K562 (cell line): ENCODE results near the gene TSPAN18. TPM values are rescaled to one million over a fixed set of nuclear protein-coding genes. Genes with fewer than 3 reads are reported as not detected.

Experiments
- ATAC-seq: fragments of 200-7000 bp; cut with Tn5 transposase; 3 replicates; pipeline ENCODE4 v1.9.1; 2020; ENCODE audit warnings: moderate library complexity
- BruUV-seq: library from RNA; stranded (reverse); fragments of 400-500 nt; replicated peaks from 2 replicates; lab custom pipeline; 2021; lab: Mats Ljungman, UMichigan
- CTCF ChIA-PET: fragments of 300-600 bp; formaldehyde crosslinking; extraction: SDS; loops from one replicate; lab custom pipeline; 2021; ENCODE audit warnings: low intra/inter-chr PET ratio; lab: Yijun Ruan, JAX
- POLR2A ChIA-PET: fragments of 300-600, 350-650 bp; sonication (Branson Sonifier 250); formaldehyde crosslinking; extraction: SDS; loops from one replicate; lab custom pipeline; 2021; ENCODE audit warnings: antibody characterized with exemption, inconsistent platforms; lab: Yijun Ruan, JAX
- DNase-seq, 4 experiments: peaks; one replicate each; pipeline versions ENCODE4 v3.0.0 to v3.0.0-alpha.2; 2011 to 2018; ENCODE audit warnings: low spot score in 3 of 4, mixed read lengths in 3 of 4; ENCODE audit errors: extremely low read depth in 1 of 4
- FAIRE-seq: peaks from 2 replicates; lab custom pipeline; 2011; peaks lifted over from hg19 to GRCh38; lab: Jason Lieb, UNC
- H2AFZ ChIP-seq: 2 replicates; pipeline ENCODE4 v1.6.0; 2011; ENCODE audit warnings: low read depth, low read length, control low read depth, inconsistent platforms
- H3K27ac ChIP-seq: fragments of 200-600 bp; 3 replicates; pipeline ENCODE4 v1.8.0; 2011; ENCODE audit warnings: low read depth, mild to moderate bottlenecking, control low read depth, inconsistent platforms, low read length, moderate library complexity, mixed read lengths; ENCODE audit errors: extremely low read depth
- H3K27me3 ChIP-seq, 2 experiments: fragments of 300-600 bp in 1 of 2; 2 replicates in 1 of 2; 3 replicates in 1 of 2; pipeline versions ENCODE4 v1.6.0 to v1.8.0; 2011; ENCODE audit warnings: inconsistent platforms in 2 of 2, low read length in 2 of 2, mild to moderate bottlenecking in 1 of 2, mixed read lengths in 1 of 2, moderate library complexity in 1 of 2; ENCODE audit not compliant: control insufficient read depth in 2 of 2, insufficient read depth in 2 of 2
- H3K36me3 ChIP-seq: fragments of 300-600 bp; 3 replicates; pipeline ENCODE4 v1.8.0; 2011; ENCODE audit warnings: mild to moderate bottlenecking, low read length, inconsistent platforms; ENCODE audit not compliant: control insufficient read depth, insufficient read depth
- H3K4me1 ChIP-seq, 2 experiments: fragments of 200-600 bp in 1 of 2; replicated peaks in 1 of 2; 2 replicates in 1 of 2; 3 replicates in 1 of 2; pipeline versions ENCODE4 v1.5.1 to v1.8.0; 2011; ENCODE audit warnings: inconsistent platforms in 2 of 2, low read length in 2 of 2, mild to moderate bottlenecking in 1 of 2, mixed read lengths in 1 of 2, moderate library complexity in 1 of 2; ENCODE audit not compliant: control insufficient read depth in 2 of 2, insufficient read depth in 2 of 2
- H3K4me2 ChIP-seq: 2 replicates; pipeline ENCODE4 v1.6.1; 2011; ENCODE audit warnings: low read length, control low read depth, inconsistent platforms, mixed read lengths; ENCODE audit not compliant: insufficient read depth
- H3K4me3 ChIP-seq: fragments of 200-600 bp; sonication (generic), shearing (Covaris generic); 2 replicates; pipeline ENCODE4 v1.5.1; 2016; ENCODE audit warnings: control low read depth, inconsistent platforms
- H3K79me2 ChIP-seq: fragments of 200-600 bp; 3 replicates; pipeline ENCODE4 v1.8.0; 2011; ENCODE audit warnings: low read length, inconsistent platforms; ENCODE audit not compliant: control insufficient read depth, insufficient read depth
- H3K9ac ChIP-seq, 2 experiments: 2 replicates each; pipeline versions ENCODE4 v1.6.0 to v1.6.1; 2011; ENCODE audit warnings: low read depth in 2 of 2, low read length in 2 of 2, control low read depth in 1 of 2, inconsistent platforms in 1 of 2, mild to moderate bottlenecking in 1 of 2, mixed read lengths in 1 of 2; ENCODE audit not compliant: insufficient read depth in 1 of 2
- H3K9me1 ChIP-seq: one replicate; pipeline ENCODE4 v1.6.0; 2011; ENCODE audit warnings: inconsistent platforms, mild to moderate bottlenecking, low read length, moderate library complexity; ENCODE audit not compliant: control insufficient read depth, insufficient read depth
- H3K9me3 ChIP-seq: replicated peaks from 2 replicates; pipeline ENCODE4 v1.5.1; 2011; ENCODE audit warnings: low read depth, low read length, inconsistent platforms; ENCODE audit not compliant: control insufficient read depth, insufficient read depth
- H4K20me1 ChIP-seq: replicated peaks from 2 replicates; pipeline ENCODE4 v1.6.1; 2011; ENCODE audit warnings: low read length, inconsistent platforms, mixed read lengths; ENCODE audit not compliant: control insufficient read depth, insufficient read depth
- CBX3 ChIP-seq, 2 experiments: IDR thresholded peaks; 1 replicate in 1 of 2; 2 replicates in 1 of 2; pipeline ENCODE4 v1.6.1; 2012; ENCODE audit warnings: inconsistent platforms in 2 of 2, low read length in 2 of 2, borderline replicate concordance in 1 of 2, control low read depth in 1 of 2
- CHD2 ChIP-seq: IDR thresholded peaks from 2 replicates; pipeline ENCODE4 v1.6.1; 2011; ENCODE audit warnings: low read depth, low read length
- EP300 ChIP-seq: IDR thresholded peaks from 2 replicates; pipeline ENCODE4 v1.6.1; 2012; ENCODE audit warnings: low read length, improper control_type of control experiment
- HDAC6 ChIP-seq: IDR thresholded peaks from 2 replicates; pipeline ENCODE4 v1.6.1; 2012; ENCODE audit warnings: low read depth, mild to moderate bottlenecking, control low read depth, inconsistent platforms, low read length, moderate library complexity
- MNT ChIP-seq, 2 experiments: fragments of 450-650 bp; conservative IDR thresholded peaks; 2 replicates each; pipeline ENCODE4 v1.6.1; 2017; ENCODE audit warnings: mild to moderate bottlenecking in 2 of 2, moderate library complexity in 2 of 2
- NFATC3 ChIP-seq: fragments of 450-650 bp; IDR thresholded peaks from 2 replicates; pipeline ENCODE4 v1.6.1; 2017; ENCODE audit warnings: mild to moderate bottlenecking
- POLR2AphosphoS5 ChIP-seq: IDR thresholded peaks from 2 replicates; pipeline ENCODE4 v1.6.1; 2011; ENCODE audit warnings: mild to moderate bottlenecking, low read depth, low read length, moderate library complexity; ENCODE audit not compliant: control insufficient read depth, insufficient read depth
- TEAD1 ChIP-seq, 2 experiments: fragments of 450-650 bp in 1 of 2; sonication (generic) in 1 of 2; formaldehyde crosslinking; IDR thresholded peaks; 2 replicates each; pipeline versions ENCODE4 v1.4.0 to v1.8.0; 2020 to 2022; ENCODE audit warnings: mild to moderate bottlenecking in 2 of 2, missing genetic modification reagents in 1 of 2
- ZNF24 ChIP-seq: fragments of 450-650 bp; IDR thresholded peaks from 2 replicates; pipeline ENCODE4 v1.6.1; 2016
- WGBS: fragments of 100-300 bp; shearing (Covaris generic); methylation state at CpG from one replicate; pipeline ENCODE4 v1.1.6; 2016; ENCODE audit warnings: low coverage, mixed read lengths; ENCODE audit not compliant: insufficient coverage; ENCODE audit errors: missing lambda C conversion rate; 5-methylcytosine and 5-hydroxymethylcytosine counted together
- in situ Hi-C: fragments of 300-500 bp; cut with MboI; formaldehyde crosslinking; loops from 4 replicates; pipeline ENCODE4 v1.15.0; 2018; ENCODE audit warnings: inconsistent platforms, mixed read lengths
- intact Hi-C: fragments of 100-400 bp; cut with micrococcal nuclease; formaldehyde crosslinking; loops from 2 replicates; pipeline ENCODE4 v1.14.2; 2022
- polyA plus RNA-seq, 8 experiments: library from polyadenylated mRNA; depleted of rRNA in 4 of 8; stranded (reverse) in 5 of 8; unstranded in 3 of 8; fragments of >200 nt; fragmentation: Nextera tagmentation in 2 of 8; fragmentation: Illumina TruSeq in 1 of 8; extraction: Ambion mirVana in 2 of 8; extraction: Trizol in 1 of 8; gene quantifications; 2 replicates each; pipeline versions ENCODE4 v1.2.1 to v1.2.3, GENCODE V29; 2011 to 2014; ENCODE audit warnings: inconsistent platforms in 1 of 8, missing spikeins in 1 of 8
- total RNA-seq, 7 experiments: library from RNA; depleted of rRNA in 6 of 7; stranded (reverse); fragments of >200 nt in 6 of 7; fragmentation: Illumina TruSeq in 2 of 7; extraction: Trizol in 2 of 7; gene quantifications; 2 replicates each; pipeline versions ENCODE4 v1.2.1 to v1.2.3, GENCODE V29; 2011 to 2021; ENCODE audit warnings: low replicate concordance in 1 of 7

Gene TSPAN18
- total and polyA plus RNA-seq, 9 of the 15 experiments (the other 6 are each of a cell fraction or from before 2014, with no cell fraction given): 0.17 to 0.35 (median 0.22) TPM; not detected in 4

- no peak for TF ChIP-seq ZNF24
- 0 out of 4 replicates have a peak, but pooled peaks of 1 of the 2 experiments have one; percentile 12 for TF ChIP-seq TEAD1 (CRISPR knock-in tag; IDR thresholded peaks at IDR 0.05)
- TF ChIP-seq NFATC3: no peak
- peak; percentile 25; the same call in 1 of the 2 replicates for TF ChIP-seq POLR2AphosphoS5
- TF ChIP-seq EP300: peak; percentile 67; the same call in 1 of the 2 replicates
- no peak for TF ChIP-seq CBX3 (IDR thresholded peaks at IDR 0.05; ENCODE audit: borderline replicate concordance in 1 of 2, low read length in 2 of 2)
- TF ChIP-seq CHD2: no peak
- TF ChIP-seq MNT (conservative IDR thresholded peaks at IDR 0.05): 0 out of 4 replicates have a peak, but pooled peaks of 1 of the 2 experiments have one; percentile 18
Observed at GRCh38 chr11:44760917-44761550, 34.3 kb downstream of the TSPAN18 start (continued).

GRCh38 chr11:44761551-44761961 is 34.8 kb downstream of the TSPAN18 start:
- Histone ChIP-seq H4K20me1 (peaks cover 7% of the 10 kb centered on the region; the same call in 1 of the 2 replicates), H3K4me2 (no peak overlapping the region), H3K27me3 (peaks cover 0 to 13% of the 10 kb centered on the region in 2 experiments; a peak in 1 of 5 replicates), H3K9ac (no peak overlapping the region), H3K36me3 (no peaks in the 10 kb centered on the region), H3K4me1 (peaks cover 0 to 6% of the 10 kb centered on the region in 2 experiments; a peak in 2 of 5 replicates)
- WGBS: 24% methylated on average over 14 of the region's 14 CpGs
- DNase-seq: no peak
- no peak for TF ChIP-seq HDAC6
- TF ChIP-seq, all 486 proteins: peak for 0
- Histone ChIP-seq H3K4me3 (no peak overlapping the region), H3K9me3 (no peaks in the 10 kb centered on the region; the same call in 1 of the 2 replicates), H3K27ac (no peak overlapping the region), H3K79me2 (no peaks in the 10 kb centered on the region), H3K9me1 (no peaks in the 10 kb centered on the region), H2AFZ (no peak overlapping the region)
- ATAC-seq (no peak), FAIRE-seq (no peak)
- POLR2A ChIA-PET: interaction anchor here (1.0 to 1.2 kb wide), 2 partner anchors 13 to 53 kb away, joined by 3 to 4 read pairs; no protein-coding TSS in a partner anchor
- in situ Hi-C loops (no loop called here), intact Hi-C loops (no loop called here)
- CTCF ChIA-PET: no interaction called here
- BruUV-seq: no TSS peak
